Gastroesophageal sphincter (tissue), 3 donors: ENCODE results near the gene ISCU.

Experiments used
- CTCF ChIP-seq, 4 experiments: fragments of 200-600 bp in 2 of 4; fragments of 450-650 bp in 2 of 4; sonication (generic) in 1 of 4; IDR thresholded peaks; one replicate each; pipeline ENCODE4 v1.5.1; 2017 to 2019; ENCODE audit warnings: antibody characterized with exemption in 4 of 4, mild to moderate bottlenecking in 2 of 4, moderate library complexity in 2 of 4
- EP300 ChIP-seq: sonication (generic); formaldehyde crosslinking; IDR thresholded peaks from one replicate; pipeline ENCODE4 v1.6.1; 2017; ENCODE audit warnings: antibody characterized with exemption, mild to moderate bottlenecking
- POLR2A ChIP-seq, 2 donors: fragments of 450-650 bp; IDR thresholded peaks; one replicate each; pipeline ENCODE4 v1.6.1; 2017; ENCODE audit warnings: antibody characterized with exemption in 2 of 2, mild to moderate bottlenecking in 2 of 2, moderate library complexity in 1 of 2
- POLR2AphosphoS5 ChIP-seq: sonication (generic); formaldehyde crosslinking; IDR thresholded peaks from one replicate; pipeline ENCODE4 v1.6.1; 2017; ENCODE audit warnings: antibody characterized with exemption

GRCh38 chr12:108560321-108560721 lies 2.1 kb upstream of the ISCU start:
- no peak for TF ChIP-seq CTCF (IDR thresholded peaks at IDR 0.05)
- TF ChIP-seq POLR2A (IDR thresholded peaks at IDR 0.05) = no peak
- no peak for TF ChIP-seq POLR2AphosphoS5
- TF ChIP-seq EP300 = no peak
